Effector memory CD4-positive, alpha-beta T cell (primary cell): Measurements from ENCODE around the gene LRRN2.

Experiments used
- DNase-seq, 3 donors: peaks; one replicate each; pipeline ENCODE4 v3.0.0-alpha.2; 2020
- H3K27ac ChIP-seq: 2 replicates; pipeline ENCODE4 v1.7.0; 2013; ENCODE audit warnings: mild to moderate bottlenecking, low read length, moderate library complexity; ENCODE audit not compliant: insufficient read depth, poor library complexity, severe bottlenecking
- H3K27me3 ChIP-seq: replicated peaks from 2 replicates; pipeline ENCODE4 v1.7.0; 2013; ENCODE audit warnings: mild to moderate bottlenecking, low read length; ENCODE audit not compliant: insufficient read depth, control insufficient read depth, poor library complexity, severe bottlenecking
- H3K36me3 ChIP-seq: 2 replicates; pipeline ENCODE4 v1.7.0; 2013; ENCODE audit warnings: mild to moderate bottlenecking, low read length, moderate library complexity; ENCODE audit not compliant: control insufficient read depth, insufficient read depth
- H3K4me1 ChIP-seq: 2 replicates; pipeline ENCODE4 v1.7.0; 2013; ENCODE audit warnings: low read length, mild to moderate bottlenecking; ENCODE audit not compliant: control insufficient read depth, insufficient read depth, poor library complexity, severe bottlenecking
- H3K4me3 ChIP-seq: 2 replicates; pipeline ENCODE4 v1.7.0; 2013; ENCODE audit warnings: low read length, low read depth, mild to moderate bottlenecking; ENCODE audit not compliant: insufficient read depth, poor library complexity, severe bottlenecking
- H3K9me3 ChIP-seq: 2 replicates; pipeline ENCODE4 v1.7.0; 2013; ENCODE audit warnings: mild to moderate bottlenecking, low read length, moderate library complexity; ENCODE audit not compliant: control insufficient read depth

The LRRN2 gene

GRCh38 chr1:204678721-204679475, 6.6 kb downstream of the LRRN2 start:
- DNase-seq = no peak
- Histone ChIP-seq H3K27me3 (no peaks in the 10 kb centered on the region), H3K4me1 (no peaks in the 10 kb centered on the region), H3K9me3 (no peaks in the 10 kb centered on the region), H3K36me3 (no peaks in the 10 kb centered on the region), H3K4me3 (no peak overlapping the region), H3K27ac (no peak overlapping the region)

GRCh38 chr1:204677864-204678263, 7.7 kb downstream of the LRRN2 start:
- Histone ChIP-seq H3K27me3 (no peaks in the 10 kb centered on the region), H3K36me3 (no peaks in the 10 kb centered on the region), H3K4me3 (no peak overlapping the region), H3K9me3 (no peaks in the 10 kb centered on the region), H3K4me1 (no peaks in the 10 kb centered on the region), H3K27ac (no peak overlapping the region)
- DNase-seq = no peak

GRCh38 chr1:204676043-204676442, 9.5 kb downstream of the LRRN2 start:
- Histone ChIP-seq H3K27ac (no peak overlapping the region), H3K9me3 (no peaks in the 10 kb centered on the region), H3K4me3 (no peak overlapping the region), H3K27me3 (no peaks in the 10 kb centered on the region), H3K4me1 (no peaks in the 10 kb centered on the region), H3K36me3 (no peaks in the 10 kb centered on the region)
- DNase-seq = no peak

GRCh38 chr1:204673909-204674649, 11.5 kb downstream of the LRRN2 start:
- Histone ChIP-seq H3K4me1 (no peaks in the 10 kb centered on the region), H3K27me3 (no peaks in the 10 kb centered on the region), H3K27ac (no peak overlapping the region), H3K9me3 (no peaks in the 10 kb centered on the region), H3K36me3 (no peaks in the 10 kb centered on the region), H3K4me3 (no peak overlapping the region)
- no peak for DNase-seq

- Histone ChIP-seq H3K4me1 (no peaks in the 10 kb centered on the region), H3K27me3 (no peaks in the 10 kb centered on the region)
- no peak for DNase-seq
Measured at GRCh38 chr1:204673209-204673608, 12.3 kb downstream of the LRRN2 start.

GRCh38 chr1:204672482-204673121, 12.9 kb downstream of the LRRN2 start:
- Histone ChIP-seq H3K4me3 (no peak overlapping the region), H3K27me3 (no peaks in the 10 kb centered on the region), H3K4me1 (no peaks in the 10 kb centered on the region), H3K9me3 (no peaks in the 10 kb centered on the region), H3K36me3 (no peaks in the 10 kb centered on the region), H3K27ac (no peak overlapping the region)
- no peak for DNase-seq

More at GRCh38 chr1:204673209-204673608, 12.3 kb downstream of the LRRN2 start:
- no peaks in the 10 kb centered on the region for H3K9me3 ChIP-seq
- H3K36me3 ChIP-seq = no peaks in the 10 kb centered on the region
- H3K4me3 ChIP-seq = no peak overlapping the region
- no peak overlapping the region for H3K27ac ChIP-seq

- Histone ChIP-seq H3K9me3 (no peaks in the 10 kb centered on the region), H3K27ac (no peak overlapping the region), H3K36me3 (no peaks in the 10 kb centered on the region), H3K4me3 (no peak overlapping the region), H3K27me3 (no peaks in the 10 kb centered on the region), H3K4me1 (no peaks in the 10 kb centered on the region)
- DNase-seq = no peak
Measured at GRCh38 chr1:204672069-204672468, 13.5 kb downstream of the LRRN2 start.

- Histone ChIP-seq H3K27ac (no peak overlapping the region), H3K36me3 (no peaks in the 10 kb centered on the region), H3K4me1 (no peaks in the 10 kb centered on the region), H3K4me3 (no peak overlapping the region), H3K27me3 (no peaks in the 10 kb centered on the region), H3K9me3 (no peaks in the 10 kb centered on the region)
- DNase-seq = no peak
Measured at GRCh38 chr1:204670152-204670927, 15.2 kb downstream of the LRRN2 start.

- no peaks in the 10 kb centered on the region for H3K9me3 ChIP-seq
- no peak for DNase-seq
Measured at GRCh38 chr1:204669579-204669978, 16.0 kb downstream of the LRRN2 start.

More at GRCh38 chr1:204669579-204669978, 16.0 kb downstream of the LRRN2 start:
- H3K36me3 ChIP-seq = no peaks in the 10 kb centered on the region
- no peak overlapping the region for H3K27ac ChIP-seq
- H3K27me3 ChIP-seq = no peaks in the 10 kb centered on the region
- no peaks in the 10 kb centered on the region for H3K4me1 ChIP-seq
- H3K4me3 ChIP-seq = no peak overlapping the region
